AG09319 (cell line): ENCODE results near the gene ARVCF.
"Not testable (repeated sequence)": the region's sequence is repeated elsewhere in the genome, so short reads cannot be mapped to it uniquely, and the experiment has no call there.

Experiments used
- DNase-seq: peaks from one replicate; pipeline ENCODE4 v3.0.0-alpha.2; 2010; ENCODE audit warnings: low read depth; ENCODE audit errors: extremely low read depth
- CTCF ChIP-seq: IDR thresholded peaks from 2 replicates; pipeline ENCODE4 v1.5.1; 2011; ENCODE audit warnings: low read depth, mild to moderate bottlenecking, inconsistent platforms, low read length, moderate library complexity

The ARVCF gene

GRCh38 chr22:19931514-19931913 lies 85.1 kb downstream of the ARVCF start:
- DNase-seq = no peak
- no peak for TF ChIP-seq CTCF

- TF ChIP-seq CTCF = no peak
- no peak for DNase-seq
Observed at GRCh38 chr22:19930551-19931486, 85.8 kb downstream of the ARVCF start.

GRCh38 chr22:19929586-19930550 lies 86.8 kb downstream of the ARVCF start:
- DNase-seq = no peak
- TF ChIP-seq CTCF = no peak

- no peak for TF ChIP-seq CTCF
- DNase-seq = no peak
Observed at GRCh38 chr22:19928207-19928606, 88.4 kb downstream of the ARVCF start.

GRCh38 chr22:19927696-19928095 lies 88.9 kb downstream of the ARVCF start:
- TF ChIP-seq CTCF = no peak
- DNase-seq = no peak

GRCh38 chr22:19926028-19926427 lies 90.6 kb downstream of the ARVCF start:
- DNase-seq = not testable (repeated sequence)

GRCh38 chr22:19923914-19924513 lies 92.6 kb downstream of the ARVCF start:
- DNase-seq = no peak
- no peak for TF ChIP-seq CTCF
